ENCODE results near the gene OR51B4.

DNA sequence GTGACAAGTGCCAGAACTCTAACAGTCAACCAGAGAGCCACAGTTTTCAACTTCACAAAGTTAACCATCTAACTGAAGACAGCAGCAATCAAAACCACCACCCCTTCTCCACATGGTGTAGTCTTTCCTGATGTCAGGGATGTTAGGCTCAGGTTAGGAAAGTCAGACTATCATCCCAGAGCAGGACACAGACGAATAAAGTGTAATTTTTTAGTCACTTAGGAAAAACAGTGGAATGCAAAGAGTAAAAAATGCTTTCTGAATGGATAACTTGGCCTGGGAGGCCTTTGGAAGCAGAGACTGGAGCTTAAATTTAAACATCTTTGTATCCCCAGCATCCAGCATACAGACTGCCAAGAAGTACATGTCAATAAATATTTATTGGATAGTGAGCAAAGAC lies 15.4 kb downstream of the OR51B4 start:
- no peak for TF ChIP-seq SMC3 (conservative IDR thresholded peaks at IDR 0.05; ENCODE audit: poor library complexity)
- TF ChIP-seq, protein P1, sequence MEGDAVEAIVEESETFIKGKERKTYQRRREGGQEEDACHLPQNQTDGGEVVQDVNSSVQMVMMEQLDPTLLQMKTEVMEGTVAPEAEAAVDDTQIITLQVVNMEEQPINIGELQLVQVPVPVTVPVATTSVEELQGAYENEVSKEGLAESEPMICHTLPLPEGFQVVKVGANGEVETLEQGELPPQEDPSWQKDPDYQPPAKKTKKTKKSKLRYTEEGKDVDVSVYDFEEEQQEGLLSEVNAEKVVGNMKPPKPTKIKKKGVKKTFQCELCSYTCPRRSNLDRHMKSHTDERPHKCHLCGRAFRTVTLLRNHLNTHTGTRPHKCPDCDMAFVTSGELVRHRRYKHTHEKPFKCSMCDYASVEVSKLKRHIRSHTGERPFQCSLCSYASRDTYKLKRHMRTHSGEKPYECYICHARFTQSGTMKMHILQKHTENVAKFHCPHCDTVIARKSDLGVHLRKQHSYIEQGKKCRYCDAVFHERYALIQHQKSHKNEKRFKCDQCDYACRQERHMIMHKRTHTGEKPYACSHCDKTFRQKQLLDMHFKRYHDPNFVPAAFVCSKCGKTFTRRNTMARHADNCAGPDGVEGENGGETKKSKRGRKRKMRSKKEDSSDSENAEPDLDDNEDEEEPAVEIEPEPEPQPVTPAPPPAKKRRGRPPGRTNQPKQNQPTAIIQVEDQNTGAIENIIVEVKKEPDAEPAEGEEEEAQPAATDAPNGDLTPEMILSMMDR (IDR thresholded peaks at IDR 0.05; ENCODE audit: poor library complexity, severe bottlenecking), result no peak
